ENCODE data around the gene LRRIQ1.

The LRRIQ1 gene

DNA sequence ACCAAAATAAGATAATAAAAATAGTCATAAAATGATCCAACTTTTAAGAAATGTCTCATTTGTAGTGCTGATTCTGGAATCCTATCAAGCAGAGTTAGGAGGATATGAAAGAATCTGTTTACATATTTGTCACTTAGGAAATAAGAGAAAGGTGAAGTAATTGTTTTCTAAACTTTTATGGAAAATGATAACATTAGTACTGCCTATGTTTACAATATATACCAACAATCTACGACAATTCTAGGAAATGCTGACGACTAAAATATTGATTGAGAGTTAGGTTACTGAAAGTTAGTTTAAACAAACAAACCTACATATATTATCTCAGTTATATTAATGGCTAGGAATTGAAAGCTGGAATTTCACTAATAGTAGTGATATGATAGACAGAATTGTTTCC is 18.1 kb upstream of the LRRIQ1 start:
- no peak overlapping the region for H3K27ac ChIP-seq (ENCODE audit: extremely low read depth, low read depth, low read length)
- no peaks in the 10 kb centered on the region for H3K4me1 ChIP-seq (ENCODE audit: control insufficient read depth, insufficient read depth, low read length)
- no peak overlapping the region for H3K4me3 ChIP-seq (ENCODE audit: low read depth, low read length)
- TF ChIP-seq ZNF416 (tag by site-specific recombination; IDR thresholded peaks at IDR 0.05) (no peak), ZNF837 (tag by site-specific recombination; IDR thresholded peaks at IDR 0.05) (no peak)
- TF ChIP-seq, protein P1, sequence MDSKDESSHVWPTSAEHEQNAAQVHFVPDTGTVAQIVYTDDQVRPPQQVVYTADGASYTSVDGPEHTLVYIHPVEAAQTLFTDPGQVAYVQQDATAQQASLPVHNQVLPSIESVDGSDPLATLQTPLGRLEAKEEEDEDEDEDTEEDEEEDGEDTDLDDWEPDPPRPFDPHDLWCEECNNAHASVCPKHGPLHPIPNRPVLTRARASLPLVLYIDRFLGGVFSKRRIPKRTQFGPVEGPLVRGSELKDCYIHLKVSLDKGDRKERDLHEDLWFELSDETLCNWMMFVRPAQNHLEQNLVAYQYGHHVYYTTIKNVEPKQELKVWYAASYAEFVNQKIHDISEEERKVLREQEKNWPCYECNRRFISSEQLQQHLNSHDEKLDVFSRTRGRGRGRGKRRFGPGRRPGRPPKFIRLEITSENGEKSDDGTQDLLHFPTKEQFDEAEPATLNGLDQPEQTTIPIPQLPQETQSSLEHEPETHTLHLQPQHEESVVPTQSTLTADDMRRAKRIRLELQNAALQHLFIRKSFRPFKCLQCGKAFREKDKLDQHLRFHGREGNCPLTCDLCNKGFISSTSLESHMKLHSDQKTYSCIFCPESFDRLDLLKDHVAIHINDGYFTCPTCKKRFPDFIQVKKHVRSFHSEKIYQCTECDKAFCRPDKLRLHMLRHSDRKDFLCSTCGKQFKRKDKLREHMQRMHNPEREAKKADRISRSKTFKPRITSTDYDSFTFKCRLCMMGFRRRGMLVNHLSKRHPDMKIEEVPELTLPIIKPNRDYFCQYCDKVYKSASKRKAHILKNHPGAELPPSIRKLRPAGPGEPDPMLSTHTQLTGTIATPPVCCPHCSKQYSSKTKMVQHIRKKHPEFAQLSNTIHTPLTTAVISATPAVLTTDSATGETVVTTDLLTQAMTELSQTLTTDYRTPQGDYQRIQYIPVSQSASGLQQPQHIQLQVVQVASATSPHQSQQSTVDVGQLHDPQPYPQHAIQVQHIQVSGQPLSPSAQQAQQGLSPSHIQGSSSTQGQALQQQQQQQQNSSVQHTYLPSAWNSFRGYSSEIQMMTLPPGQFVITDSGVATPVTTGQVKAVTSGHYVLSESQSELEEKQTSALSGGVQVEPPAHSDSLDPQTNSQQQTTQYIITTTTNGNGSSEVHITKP (tag by site-specific recombination; IDR thresholded peaks at IDR 0.05) = no peak
- CTCF ChIA-PET = interaction anchor here (1.2 to 2.0 kb wide), 2 partner anchors 12 to 143 kb away, joined by 3 to 4 read pairs; no protein-coding TSS in a partner anchor
- no peaks in the 10 kb centered on the region for H3K9me3 ChIP-seq (ENCODE audit: control insufficient read depth, insufficient read depth, low read depth, low read length)
- H3K36me3 ChIP-seq (ENCODE audit: control insufficient read depth in 2 of 2, insufficient read depth in 1 of 2, low read length in 2 of 2) = no peaks in the 10 kb centered on the region
- POLR2A ChIA-PET = no interaction called here

DNA sequence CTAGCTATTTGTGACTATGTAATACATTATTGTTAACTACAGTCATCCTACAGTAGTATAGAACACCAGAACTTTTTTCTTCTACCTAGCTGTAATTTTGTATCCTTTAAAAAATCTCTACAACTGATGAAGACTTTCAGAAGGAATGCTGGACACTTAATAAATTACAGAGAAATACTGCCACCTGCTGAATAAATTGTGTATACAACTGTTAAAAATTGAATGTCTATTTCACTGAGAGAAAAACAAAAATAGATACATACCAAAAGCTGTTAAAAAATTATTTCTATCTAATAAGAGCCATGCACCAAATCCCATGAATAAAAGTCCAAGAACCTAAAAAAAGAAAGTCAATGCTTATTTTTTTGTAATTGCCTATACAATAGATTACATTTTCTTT is 6.7 kb upstream of the LRRIQ1 start:
- ChIA-PET CTCF (interaction anchor here (0.6 to 9.2 kb wide), 36 partner anchors 9 to 958 kb away, joined by 3 to 218 read pairs (median 4); no protein-coding TSS in a partner anchor), POLR2A (no interaction called here)
- Histone ChIP-seq H3K9me3 (ENCODE audit: control insufficient read depth, insufficient read depth, low read depth, low read length) (no peaks in the 10 kb centered on the region), H3K4me3 (ENCODE audit: low read depth, low read length) (no peak overlapping the region), H3K36me3 (ENCODE audit: control insufficient read depth in 2 of 2, insufficient read depth in 1 of 2, low read length in 2 of 2) (no peaks in the 10 kb centered on the region), H3K4me1 (ENCODE audit: control insufficient read depth, insufficient read depth, low read length) (no peaks in the 10 kb centered on the region), H3K27ac (ENCODE audit: extremely low read depth, low read depth, low read length) (no peak overlapping the region)
- TF ChIP-seq, protein P2, sequence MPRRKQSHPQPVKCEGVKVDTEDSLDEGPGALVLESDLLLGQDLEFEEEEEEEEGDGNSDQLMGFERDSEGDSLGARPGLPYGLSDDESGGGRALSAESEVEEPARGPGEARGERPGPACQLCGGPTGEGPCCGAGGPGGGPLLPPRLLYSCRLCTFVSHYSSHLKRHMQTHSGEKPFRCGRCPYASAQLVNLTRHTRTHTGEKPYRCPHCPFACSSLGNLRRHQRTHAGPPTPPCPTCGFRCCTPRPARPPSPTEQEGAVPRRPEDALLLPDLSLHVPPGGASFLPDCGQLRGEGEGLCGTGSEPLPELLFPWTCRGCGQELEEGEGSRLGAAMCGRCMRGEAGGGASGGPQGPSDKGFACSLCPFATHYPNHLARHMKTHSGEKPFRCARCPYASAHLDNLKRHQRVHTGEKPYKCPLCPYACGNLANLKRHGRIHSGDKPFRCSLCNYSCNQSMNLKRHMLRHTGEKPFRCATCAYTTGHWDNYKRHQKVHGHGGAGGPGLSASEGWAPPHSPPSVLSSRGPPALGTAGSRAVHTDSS (tag by site-specific recombination; IDR thresholded peaks at IDR 0.05) = peak; percentile 54; the same call in 1 of the 2 replicates
- TF ChIP-seq, protein P3, sequence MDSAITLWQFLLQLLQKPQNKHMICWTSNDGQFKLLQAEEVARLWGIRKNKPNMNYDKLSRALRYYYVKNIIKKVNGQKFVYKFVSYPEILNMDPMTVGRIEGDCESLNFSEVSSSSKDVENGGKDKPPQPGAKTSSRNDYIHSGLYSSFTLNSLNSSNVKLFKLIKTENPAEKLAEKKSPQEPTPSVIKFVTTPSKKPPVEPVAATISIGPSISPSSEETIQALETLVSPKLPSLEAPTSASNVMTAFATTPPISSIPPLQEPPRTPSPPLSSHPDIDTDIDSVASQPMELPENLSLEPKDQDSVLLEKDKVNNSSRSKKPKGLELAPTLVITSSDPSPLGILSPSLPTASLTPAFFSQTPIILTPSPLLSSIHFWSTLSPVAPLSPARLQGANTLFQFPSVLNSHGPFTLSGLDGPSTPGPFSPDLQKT (IDR thresholded peaks at IDR 0.05; ENCODE audit: borderline replicate concordance, low read depth, low read length) = no peak
- TF ChIP-seq ZNF202 (tag by site-specific recombination; IDR thresholded peaks at IDR 0.05; ENCODE audit: borderline replicate concordance) (no peak), ZNF112 (tag by site-specific recombination; IDR thresholded peaks at IDR 0.05) (no peak), ZNF157 (tag by site-specific recombination; IDR thresholded peaks at IDR 0.05) (no peak), EGR2 (tag by site-specific recombination; IDR thresholded peaks at IDR 0.05; ENCODE audit: low read depth) (no peak), ZNF239 (tag by site-specific recombination; IDR thresholded peaks at IDR 0.05) (no peak), ZNF654 (tag by site-specific recombination; IDR thresholded peaks at IDR 0.05; ENCODE audit: low read depth) (peak; percentile 77), ZNF10 (tag by site-specific recombination; IDR thresholded peaks at IDR 0.05) (peak; percentile 92), ZNF138 (tag by site-specific recombination; IDR thresholded peaks at IDR 0.05; ENCODE audit: borderline replicate concordance) (no peak)
- TF ChIP-seq, protein P4, sequence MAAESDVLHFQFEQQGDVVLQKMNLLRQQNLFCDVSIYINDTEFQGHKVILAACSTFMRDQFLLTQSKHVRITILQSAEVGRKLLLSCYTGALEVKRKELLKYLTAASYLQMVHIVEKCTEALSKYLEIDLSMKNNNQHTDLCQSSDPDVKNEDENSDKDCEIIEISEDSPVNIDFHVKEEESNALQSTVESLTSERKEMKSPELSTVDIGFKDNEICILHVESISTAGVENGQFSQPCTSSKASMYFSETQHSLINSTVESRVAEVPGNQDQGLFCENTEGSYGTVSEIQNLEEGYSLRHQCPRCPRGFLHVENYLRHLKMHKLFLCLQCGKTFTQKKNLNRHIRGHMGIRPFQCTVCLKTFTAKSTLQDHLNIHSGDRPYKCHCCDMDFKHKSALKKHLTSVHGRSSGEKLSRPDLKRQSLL (tag by site-specific recombination; IDR thresholded peaks at IDR 0.05) = no peak
- TF ChIP-seq, protein P5, sequence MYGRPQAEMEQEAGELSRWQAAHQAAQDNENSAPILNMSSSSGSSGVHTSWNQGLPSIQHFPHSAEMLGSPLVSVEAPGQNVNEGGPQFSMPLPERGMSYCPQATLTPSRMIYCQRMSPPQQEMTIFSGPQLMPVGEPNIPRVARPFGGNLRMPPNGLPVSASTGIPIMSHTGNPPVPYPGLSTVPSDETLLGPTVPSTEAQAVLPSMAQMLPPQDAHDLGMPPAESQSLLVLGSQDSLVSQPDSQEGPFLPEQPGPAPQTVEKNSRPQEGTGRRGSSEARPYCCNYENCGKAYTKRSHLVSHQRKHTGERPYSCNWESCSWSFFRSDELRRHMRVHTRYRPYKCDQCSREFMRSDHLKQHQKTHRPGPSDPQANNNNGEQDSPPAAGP (tag by site-specific recombination; IDR thresholded peaks at IDR 0.05) = no peak
